ENCODE data around the gene PIAS3.
A peak's percentile ranks its signal among the peaks of the same experiment; 100 is the strongest.
"Not testable (repeated sequence)": the region's sequence is repeated elsewhere in the genome, so short reads cannot be mapped to it uniquely, and the experiment has no call there.

The PIAS3 gene

GRCh38 chr1:145871994-145872924 is 13.4 kb upstream of the PIAS3 start:
- DNase-seq = no peak

- no peak for DNase-seq
These were observed 9.4 kb upstream of the PIAS3 start for GRCh38 chr1:145868232-145868631.

GRCh38 chr1:145863282-145864018 is 4.6 kb upstream of the PIAS3 start:
- DNase-seq = no peak

GRCh38 chr1:145859491-145860023 is 676 bp upstream of the PIAS3 start:
- DNase-seq = peak; percentile 56

- DNase-seq = no peak
These were observed 512 bp downstream of the PIAS3 start for GRCh38 chr1:145858238-145858900.

- no peak for DNase-seq
These were observed 1.7 kb downstream of the PIAS3 start for GRCh38 chr1:145857170-145857569.

GRCh38 chr1:145855426-145855948 is 3.4 kb downstream of the PIAS3 start:
- DNase-seq = no peak

- DNase-seq = no peak
These were observed 9.3 kb downstream of the PIAS3 start for GRCh38 chr1:145849356-145850160.

GRCh38 chr1:145847827-145848226 is 11.1 kb downstream of the PIAS3 start:
- no peak for DNase-seq

- DNase-seq = no peak
These were observed 12.7 kb downstream of the PIAS3 start for GRCh38 chr1:145846201-145846612.

GRCh38 chr1:145845514-145846161 is 13.2 kb downstream of the PIAS3 start, which contains the start of gene NUDT17:
Gene NUDT17 (plus strand): TSS chr1:145845630. CDS start chr1:145845641, 11 bp downstream.
- peak; percentile 49 for DNase-seq

- DNase-seq = no peak
These were observed 13.8 kb downstream of the PIAS3 start for GRCh38 chr1:145845144-145845513.

- no peak for DNase-seq
These were observed 15.8 kb downstream of the PIAS3 start for GRCh38 chr1:145843031-145843430.

GRCh38 chr1:145837656-145838055 is 21.2 kb downstream of the PIAS3 start:
- DNase-seq = no peak

GRCh38 chr1:145830810-145831209 is 28.1 kb downstream of the PIAS3 start:
- not testable (repeated sequence) for DNase-seq

- no peak for DNase-seq
These were observed 30.4 kb downstream of the PIAS3 start for GRCh38 chr1:145828367-145829026.

- no peak for DNase-seq
These were observed 30.9 kb downstream of the PIAS3 start for GRCh38 chr1:145827966-145828365.

- DNase-seq = no peak
These were observed 32.9 kb downstream of the PIAS3 start for GRCh38 chr1:145826030-145826429.

GRCh38 chr1:145824499-145824842 is 34.4 kb downstream of the PIAS3 start:
- DNase-seq = no peak

GRCh38 chr1:145823565-145824498 is 35.0 kb downstream of the PIAS3 start, which contains the start of the genes POLR3C and RNF115:
Gene POLR3C (plus strand): TSS chr1:145824200. CDS start chr1:145825777, 1,577 bp downstream.
Gene RNF115 (minus strand): TSS chr1:145824095. CDS start chr1:145823873, 222 bp downstream.
- DNase-seq = peak; percentile 65

Data from NCI-H2029 treated with DMSO at 0.1 percent for 48 hours (cell line).